ENCODE data around the gene SERPINB4.
"Not testable (repeated sequence)": the region's sequence is repeated elsewhere in the genome, so short reads cannot be mapped to it uniquely, and the experiment has no call there.

Gene SERPINB4

DNA sequence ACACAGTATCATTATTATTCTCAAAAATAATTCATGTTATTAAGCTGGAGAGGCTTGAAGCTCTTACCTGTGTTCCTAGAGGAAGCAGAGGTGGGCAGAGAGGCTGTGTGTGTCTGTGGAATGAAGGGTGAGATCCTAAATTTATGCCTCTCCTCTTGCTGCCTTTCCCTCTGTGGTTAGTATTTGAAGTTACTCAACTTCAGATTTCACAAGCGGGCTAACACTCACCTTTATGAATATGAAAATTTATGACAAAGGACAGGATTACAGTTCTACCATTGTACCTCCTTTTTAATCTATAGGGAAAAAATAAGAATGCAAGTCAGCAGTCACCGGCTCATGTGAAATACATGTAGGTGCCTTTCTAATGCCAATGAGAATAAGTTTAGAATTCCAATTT is at the start of gene SERPINB4:
SERPINB4 (minus strand) TSS at position 115 of the 400 bp plus-strand sequence. CDS start 679 bp downstream, outside the sequence.
- not testable (repeated sequence) for DNase-seq

DNA sequence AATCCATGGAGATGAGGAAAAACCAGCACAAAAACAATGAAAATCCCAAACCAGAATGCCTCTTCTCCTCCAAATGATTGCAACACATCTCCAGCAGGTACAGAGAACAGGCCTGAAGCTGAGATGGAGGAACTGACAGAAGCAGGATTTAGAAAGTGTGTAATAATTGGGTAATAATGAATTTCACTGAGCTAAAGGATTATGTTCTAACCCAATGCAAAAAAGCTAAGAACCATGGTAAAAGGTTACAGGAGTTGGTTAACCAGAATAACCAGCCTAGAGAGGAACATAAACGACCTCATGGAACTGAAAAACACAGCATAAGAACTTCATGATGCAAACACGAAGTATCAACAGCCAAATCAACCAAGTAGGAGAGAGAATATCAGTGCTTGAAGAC is 45.0 kb upstream of the SERPINB4 start:
- DNase-seq, result no peak

DNA sequence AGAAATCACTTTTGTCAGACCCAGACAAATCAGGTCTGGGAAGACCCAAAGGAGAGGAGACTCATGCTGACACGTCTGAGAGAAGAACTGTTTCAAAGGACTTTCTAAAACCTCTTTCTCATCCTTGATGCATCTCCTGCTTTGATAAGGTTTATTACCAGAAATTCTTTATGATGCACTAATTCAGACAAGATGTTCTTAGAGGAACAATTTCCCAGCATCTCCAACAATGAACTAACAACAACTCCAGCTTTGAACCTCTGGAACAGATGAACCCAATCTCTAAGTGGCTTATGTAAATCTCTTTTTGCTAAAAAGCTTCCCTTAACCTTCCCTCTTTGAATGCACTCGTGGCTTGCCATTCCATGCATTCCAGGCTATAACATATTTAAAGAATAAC is 42.8 kb upstream of the SERPINB4 start:
- no peak for DNase-seq

DNA sequence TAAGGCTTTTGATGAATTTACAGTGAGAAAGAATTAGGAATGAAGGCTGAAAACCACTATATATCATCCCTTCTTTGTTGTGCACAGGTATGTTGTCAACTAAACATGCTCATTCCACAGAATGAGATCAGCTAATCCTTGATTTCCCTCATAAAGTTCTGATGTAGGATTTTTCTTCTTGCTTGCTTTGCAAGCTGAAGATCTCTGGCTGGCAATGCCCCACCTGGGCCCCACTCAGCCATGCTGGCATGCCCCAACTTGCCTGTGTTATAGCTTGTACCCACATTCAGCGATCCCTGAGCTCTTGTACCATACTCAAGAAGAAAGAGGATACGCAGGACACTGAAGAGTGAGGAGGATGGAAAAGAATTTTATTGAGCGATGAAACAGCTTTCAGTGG is 40.7 kb upstream of the SERPINB4 start:
- DNase-seq, result no peak

DNA sequence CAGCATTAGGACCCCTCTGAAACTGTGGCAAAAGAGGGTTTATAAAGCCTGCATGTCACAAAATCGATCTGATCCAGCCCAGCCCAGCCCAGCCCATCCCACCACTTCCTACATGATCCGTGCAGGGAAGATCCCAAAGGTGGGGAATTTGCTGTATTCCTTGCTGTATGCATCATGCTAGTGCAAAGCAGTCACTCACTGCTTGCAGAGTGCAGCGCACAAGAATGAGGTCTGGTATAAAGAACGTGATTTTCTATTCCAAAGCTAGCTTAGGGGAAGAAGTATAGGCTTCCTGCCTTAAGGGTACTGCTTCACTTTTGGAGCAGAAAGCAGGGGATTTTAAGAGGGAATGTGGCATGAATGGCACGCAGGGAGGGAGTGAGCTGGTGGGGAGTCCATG is 39.8 kb upstream of the SERPINB4 start:
- no peak for DNase-seq

DNA sequence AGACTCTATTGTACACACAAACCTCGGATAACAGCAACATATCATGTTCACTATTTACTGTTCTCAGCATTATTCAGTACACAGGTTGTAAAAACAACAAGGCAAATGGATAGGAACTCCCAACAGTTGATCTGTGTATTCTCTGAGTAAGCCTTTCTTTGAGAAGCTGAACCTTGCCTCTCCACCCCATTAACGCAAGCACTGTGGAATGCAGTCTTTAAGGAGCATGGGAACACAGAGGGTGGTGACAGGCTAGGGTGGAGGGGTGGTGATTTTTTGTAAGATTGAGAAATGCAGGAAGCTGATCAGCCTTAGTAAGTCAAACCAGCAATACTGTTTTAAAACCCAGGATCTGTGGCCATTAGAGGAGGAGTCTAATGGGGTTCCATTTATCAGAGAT is 39.1 kb upstream of the SERPINB4 start:
- DNase-seq, result no peak

DNA sequence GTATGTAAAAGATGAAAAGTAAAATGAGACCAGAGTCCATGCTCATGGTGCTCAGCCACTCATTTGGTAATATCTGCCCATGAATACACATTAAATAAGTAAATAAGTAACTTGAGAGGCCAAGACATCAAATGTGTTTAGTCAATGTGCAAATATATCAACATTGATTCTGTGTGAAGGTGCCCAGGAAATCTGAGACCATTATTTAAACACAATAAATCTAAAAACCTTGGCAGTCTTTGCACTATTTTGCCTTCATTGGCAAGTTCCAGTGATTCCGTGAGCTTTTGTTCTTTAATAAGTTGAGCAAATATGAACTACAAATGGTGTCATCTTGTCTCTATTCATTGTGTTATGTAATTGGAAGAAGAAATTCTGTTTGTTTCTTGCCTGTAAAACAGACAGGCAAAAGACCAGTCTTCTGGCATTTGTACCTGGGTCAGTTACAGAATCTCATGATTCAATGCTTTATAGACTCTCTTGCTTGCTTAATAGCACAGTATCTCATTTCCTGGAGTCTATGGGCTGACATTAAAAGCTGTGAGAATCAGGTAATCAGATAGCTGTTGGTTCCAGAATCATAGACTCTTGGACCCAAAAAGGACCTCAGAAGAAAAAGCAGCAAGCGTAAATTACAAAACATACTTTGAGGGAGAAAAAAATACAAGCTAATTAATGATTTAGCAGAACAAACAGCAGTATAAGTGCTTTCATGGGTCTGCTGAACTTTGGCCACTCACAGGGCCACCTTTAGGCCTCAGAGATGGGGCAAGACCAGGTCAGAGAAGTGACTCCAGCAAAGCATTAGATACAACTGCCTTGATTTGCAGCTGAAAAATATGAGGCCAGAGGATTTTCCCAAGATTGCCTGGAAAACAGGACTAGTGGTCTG is 37.6 kb upstream of the SERPINB4 start:
- DNase-seq, result no peak

DNA sequence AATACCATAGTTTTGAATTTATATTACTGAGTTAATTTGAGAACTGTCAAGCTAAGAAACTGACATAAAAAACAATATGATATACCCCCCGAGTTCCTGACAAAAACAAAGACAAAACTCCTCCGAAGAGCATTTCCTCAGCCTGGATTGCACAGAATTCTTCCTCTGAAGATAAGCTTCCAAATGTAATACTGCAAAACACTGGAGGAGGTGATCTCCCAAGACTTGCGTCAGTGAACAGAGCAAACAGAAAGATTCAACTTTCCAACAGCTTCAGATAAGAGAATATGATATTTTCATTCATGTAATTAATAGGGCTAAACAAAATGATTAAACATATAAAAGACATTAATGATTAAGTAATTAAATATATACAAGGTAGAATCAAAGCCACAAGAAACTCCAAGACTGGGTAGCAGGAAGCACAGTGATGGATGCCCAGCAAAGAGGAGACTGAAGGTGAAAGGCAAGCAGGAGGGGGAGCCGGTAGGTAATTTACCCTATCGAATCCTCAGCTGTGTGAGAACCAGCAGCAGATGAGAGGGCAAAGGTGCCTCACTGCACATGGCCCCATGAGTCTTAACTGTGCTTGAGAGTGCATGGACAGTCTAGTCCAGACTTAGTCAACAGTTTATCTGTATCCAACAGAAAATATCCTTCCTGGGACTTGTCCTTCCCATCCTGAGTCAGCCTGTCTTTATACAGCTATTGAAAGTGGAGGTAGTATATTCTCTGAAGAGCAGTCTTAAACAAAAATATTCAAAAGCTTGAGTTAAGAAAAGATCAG is 36.0 kb upstream of the SERPINB4 start:
- DNase-seq, result no peak

DNA sequence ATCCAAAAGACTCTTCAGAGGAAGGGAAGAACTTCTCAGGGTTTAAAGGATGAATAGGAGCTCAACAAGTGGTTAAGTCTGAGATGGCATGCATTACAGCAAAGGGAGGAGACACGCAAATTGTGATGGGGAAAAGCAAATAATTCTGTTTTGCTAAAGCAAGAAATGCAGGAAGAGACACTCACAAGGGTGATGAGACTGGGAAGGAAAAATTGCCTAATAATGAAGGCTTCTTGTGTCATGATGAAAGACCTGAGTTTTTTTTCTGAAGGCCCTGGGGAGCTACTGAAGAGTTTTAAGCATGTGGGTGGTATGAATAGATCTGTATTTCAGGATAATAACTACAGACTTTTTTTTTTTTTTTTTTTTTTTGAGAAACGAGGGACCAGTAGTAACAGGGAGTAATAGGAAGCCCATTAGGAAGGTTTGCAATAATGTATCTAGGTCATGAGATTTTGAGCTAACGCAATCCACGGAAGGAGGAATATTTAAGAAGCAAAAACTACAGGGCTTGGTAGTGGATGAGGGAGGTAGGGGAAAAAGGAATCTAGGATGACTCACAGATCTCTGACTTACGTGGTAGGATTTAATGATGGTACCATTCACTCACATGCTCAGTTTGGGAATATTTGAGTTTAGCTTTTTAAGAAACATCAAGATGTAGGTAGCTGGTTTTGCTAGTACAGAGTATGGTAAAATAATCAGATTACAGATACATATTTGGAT is 33.6 kb upstream of the SERPINB4 start:
- no peak for DNase-seq

DNA sequence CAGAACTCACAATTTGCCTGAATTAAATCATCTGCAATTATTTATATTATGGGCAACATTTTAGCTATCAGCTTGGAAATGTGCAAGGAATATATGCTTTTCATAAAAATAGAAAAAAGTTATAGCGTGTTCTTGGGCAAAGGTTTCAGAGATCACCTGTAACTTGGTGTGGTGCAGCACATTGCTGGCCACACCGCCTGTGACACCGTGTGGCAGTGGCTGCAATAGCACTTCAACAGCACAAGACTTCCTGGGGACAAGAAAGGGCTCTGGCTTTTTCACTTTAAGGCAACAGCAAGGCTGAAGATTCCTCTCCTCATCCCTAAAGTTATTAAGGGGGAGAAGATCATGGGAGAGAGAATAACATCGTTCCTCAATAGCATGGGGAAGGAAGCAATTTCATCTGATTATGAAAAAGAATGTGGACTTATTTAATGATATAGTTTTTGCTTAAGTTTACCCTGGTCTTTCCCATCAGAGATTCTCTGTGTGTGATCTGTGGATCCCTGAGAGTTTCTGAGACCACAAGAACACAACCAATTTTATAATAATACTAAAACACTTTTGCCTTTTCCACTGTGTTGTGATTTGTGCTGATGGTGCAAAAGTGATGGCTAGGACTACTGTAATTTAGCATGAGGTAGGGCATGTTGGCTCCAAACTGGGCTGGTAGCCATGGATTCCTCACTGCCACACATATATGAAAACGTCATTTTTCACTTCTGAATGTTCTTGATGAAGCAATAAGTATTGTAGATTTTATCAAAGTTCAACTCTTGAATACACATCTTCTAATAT is 32.7 kb upstream of the SERPINB4 start:
- no peak for DNase-seq

DNA sequence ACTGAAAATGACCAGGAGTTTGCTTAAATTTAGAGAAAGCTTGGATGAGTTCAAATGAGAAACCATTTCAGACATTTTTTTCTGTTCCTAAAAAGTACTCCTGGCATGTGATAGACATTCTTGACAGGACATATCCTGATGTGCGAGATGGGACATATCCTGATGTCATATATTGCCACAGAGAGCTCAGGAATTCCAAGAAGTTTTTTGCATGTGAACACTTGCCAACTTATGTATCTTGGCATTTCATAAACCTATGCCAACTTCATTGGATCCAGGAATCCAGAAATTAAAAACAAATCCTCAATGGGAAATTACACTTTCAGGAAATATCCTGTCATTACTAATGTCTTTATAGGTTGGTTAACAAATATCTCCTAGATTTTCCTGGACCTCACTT is 20.5 kb upstream of the SERPINB4 start:
- no peak for DNase-seq

DNA sequence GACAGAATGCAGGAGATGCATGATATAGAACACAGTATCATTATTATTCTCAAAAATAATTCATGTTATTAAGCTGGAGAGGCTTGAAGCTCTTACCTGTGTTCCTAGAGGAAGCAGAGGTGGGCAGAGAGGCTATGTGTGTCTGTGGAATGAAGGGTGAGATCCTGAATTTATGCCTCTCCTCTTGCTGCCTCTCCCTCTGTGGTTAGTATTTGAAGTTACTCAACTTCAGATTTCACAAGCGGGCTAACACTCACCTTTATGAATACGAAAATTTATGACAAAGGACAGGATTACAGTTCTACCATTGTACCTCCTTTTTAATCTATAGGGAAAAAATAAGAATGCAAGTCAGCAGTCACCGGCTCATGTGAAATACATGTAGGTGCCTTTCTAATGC is 17.7 kb upstream of the SERPINB4 start, which contains the start of gene SERPINB3:
SERPINB3 (minus strand) TSS at position 144 of the 400 bp plus-strand sequence. CDS start 677 bp downstream, outside the sequence.
- not testable (repeated sequence) for DNase-seq

DNA sequence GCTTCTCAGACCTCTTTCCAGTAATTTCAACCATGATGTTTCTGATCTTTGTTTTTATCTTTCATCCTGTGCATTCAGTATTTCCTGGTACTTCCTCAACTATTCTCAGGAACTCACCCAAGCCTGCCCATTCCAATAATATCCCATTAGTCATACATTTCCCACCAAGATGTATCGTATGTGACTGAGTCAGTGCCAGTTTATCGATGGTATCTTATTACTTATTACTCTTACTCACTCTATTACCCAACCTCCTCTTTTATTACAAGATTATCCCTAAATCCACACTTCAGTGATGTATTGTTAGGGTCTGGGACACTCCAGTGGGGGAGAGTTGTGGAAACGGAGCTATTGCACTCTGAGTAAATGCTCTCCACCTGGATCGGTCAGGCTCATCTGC is 14.9 kb upstream of the SERPINB4 start:
- not testable (repeated sequence) for DNase-seq

DNA sequence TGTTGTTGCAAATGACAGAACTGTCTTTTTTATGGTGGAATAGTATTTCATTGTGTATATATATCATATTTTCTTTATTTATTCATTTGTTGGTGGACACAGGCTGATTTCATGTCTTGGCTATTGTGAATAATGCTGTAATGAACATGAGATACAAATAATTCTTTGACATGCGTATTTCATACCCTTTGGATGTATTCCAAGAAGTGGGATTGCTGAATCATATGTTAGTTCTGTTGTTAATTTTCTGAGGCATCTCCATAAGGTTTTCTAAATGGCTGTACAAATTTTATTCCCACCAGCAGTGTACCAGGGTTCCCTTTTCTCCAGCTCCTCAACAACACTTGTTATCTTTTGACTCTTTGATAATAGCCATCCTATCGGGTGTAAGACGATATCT is 6.2 kb upstream of the SERPINB4 start:
- DNase-seq, result not testable (repeated sequence)

DNA sequence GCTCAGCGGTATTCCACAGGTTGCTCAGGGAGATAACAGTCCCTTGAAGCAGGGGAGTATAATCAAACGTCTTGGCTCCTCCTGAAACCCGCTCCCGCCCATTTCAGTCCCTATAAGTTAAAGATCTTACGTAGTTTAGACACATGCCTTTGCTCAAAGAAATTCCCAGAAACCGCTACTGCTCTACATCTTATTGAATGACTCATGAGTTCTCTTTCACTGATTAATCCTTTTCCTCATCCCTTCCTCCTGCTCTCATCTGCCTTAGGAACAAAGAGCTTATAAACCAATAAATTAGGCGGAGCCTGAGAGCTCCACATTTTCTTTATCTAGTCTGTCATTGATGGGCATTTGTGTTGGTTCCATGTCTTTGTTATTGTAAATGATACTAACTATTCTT is 4.2 kb upstream of the SERPINB4 start:
- no peak for DNase-seq

DNA sequence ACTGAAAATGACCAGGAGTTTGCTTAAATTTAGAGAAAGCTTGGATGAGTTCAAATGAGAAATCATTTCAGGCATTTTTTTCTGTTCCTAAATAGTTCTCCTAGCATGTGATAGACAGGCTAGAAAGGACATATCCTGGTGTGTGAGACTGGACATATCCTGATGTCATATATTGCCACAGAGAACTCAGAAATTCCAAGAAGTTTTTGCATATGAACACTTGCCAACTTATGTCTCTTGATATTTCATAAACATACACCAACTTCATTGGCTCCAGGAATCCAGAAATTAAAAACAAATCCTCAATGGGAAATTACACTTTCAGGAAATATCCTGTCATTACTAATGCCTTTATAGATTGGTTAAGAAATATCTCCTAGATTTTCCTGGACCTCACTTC is 2.9 kb upstream of the SERPINB4 start:
- DNase-seq, result no peak

DNA sequence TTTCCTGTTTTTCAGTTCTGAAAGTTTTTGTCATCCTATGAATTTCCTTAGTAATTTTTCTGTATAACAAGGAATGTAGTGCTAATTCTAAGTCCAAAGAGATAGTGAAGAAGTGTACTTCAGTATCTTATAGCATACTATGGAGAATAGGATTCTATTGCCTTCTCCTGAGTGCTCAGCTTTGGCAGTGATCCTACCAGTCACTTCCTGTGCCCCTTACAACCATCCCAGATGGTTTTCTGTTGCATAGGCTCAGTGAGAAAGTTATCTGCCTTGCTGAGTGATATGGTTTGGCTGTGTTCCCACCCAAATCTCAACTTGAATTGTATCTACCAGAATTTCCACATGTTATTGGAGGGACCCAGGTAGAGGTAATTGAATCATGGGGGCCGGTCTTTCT is 638 bp upstream of the SERPINB4 start:
- DNase-seq, result not testable (repeated sequence)

DNA sequence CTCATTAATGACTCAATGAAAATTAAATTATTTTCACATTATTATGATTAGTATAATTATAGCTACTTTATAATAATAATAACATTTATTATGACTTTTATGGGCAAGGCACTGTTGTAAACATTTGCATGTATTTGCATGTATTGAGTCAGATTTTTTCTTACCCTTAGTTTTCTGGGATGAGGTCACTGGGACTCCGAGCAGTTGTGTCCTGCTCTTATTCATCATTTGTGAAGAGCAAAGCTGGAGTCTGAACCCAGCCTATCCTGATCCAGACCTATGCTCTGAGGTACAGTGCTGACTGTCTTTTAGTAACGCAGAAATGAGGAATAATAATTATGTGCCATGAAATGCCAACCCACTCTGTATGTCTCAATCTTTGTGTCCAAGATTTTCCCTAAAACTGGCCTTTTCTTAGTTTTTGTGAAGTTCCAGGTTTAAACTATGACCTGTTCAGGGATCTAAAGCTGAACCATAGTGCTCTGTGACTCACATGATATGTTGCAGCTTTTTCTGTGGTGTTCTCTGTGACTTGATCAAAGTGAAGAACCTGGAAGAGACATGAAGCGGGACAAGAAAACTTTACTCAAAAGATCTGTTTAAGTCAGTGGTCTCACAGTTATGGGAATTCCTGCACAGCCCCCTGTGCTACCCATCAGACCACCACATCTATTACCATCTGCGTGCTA is 1.2 kb downstream of the SERPINB4 start:
- DNase-seq, result not testable (repeated sequence)

DNA sequence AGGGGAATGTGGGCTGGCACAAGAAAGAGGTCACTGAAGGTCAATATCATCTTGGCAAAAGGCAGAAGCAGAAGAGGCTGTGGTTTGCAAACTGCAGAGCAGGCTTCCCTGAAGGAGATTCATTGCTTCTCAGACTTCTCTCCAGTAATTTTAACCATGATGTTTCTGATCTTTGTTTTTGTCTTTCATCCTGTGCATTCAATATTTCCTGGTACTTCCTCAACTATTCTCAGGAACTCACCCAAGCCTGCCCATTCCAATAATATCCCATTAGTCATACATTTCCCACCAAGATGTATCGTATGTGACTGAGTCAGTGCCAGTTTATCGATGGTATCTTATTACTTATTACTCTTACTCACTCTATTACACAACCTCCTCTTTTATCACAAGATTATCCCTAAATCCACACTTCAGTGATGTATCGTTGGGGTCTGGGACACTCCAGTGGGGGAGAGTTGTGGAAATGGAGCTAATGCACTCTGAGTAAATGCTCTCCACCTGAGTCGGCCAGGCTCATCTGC is 2.8 kb downstream of the SERPINB4 start:
- not testable (repeated sequence) for DNase-seq

DNA sequence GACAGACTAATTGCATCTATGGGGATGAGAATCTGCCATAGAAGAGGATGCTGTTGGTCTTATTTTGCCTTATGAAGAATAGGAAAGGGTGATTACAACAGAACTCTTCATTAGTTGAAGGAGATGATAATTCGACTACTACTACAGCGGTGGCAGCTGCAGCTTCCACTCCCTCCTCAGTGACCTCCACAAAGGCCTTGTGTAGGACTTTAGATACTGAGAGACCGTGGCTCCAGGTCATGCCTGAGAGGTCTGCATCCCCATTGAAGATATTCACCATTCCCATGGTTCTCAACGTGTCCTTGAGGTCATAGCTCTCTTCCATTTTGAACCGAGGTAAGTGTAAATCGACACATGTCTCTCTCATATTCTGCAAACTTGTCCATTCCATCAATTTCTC is 6.4 kb downstream of the SERPINB4 start:
- no peak for DNase-seq

DNA sequence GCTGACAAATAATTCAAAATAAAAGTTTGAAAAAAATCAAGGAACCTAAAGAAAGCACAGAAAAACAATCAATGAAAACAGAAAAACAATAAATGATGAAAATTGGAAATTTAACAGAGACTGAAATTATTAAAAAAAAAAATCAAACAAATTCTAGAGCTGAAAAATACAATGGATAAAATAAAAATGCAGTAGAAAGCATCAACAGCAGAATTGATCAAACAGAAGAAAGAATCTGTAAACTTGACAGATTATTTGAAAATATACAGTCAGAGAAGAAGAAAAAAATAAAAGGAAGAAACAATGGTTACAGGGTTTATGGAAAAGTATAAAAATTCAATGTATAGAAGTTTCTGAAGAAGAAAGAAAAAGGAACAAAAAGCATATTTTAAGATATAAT is 16.2 kb downstream of the SERPINB4 start:
- no peak for DNase-seq

Measured in SHP77 treated with DMSO at 0.1 percent for 48 hours (cell line).